B cell (primary cell): Measurements from ENCODE around the gene CHAT. TPM values are rescaled to one million over a fixed set of nuclear protein-coding genes. Genes with fewer than 3 reads are reported as not detected.

ENCODE experiments used
- ATAC-seq: fragments of 200-7000 bp; cut with Tn5 transposase; one replicate; pipeline ENCODE4 v1.10.0; 2021; ENCODE audit warnings: low read depth, mild to moderate bottlenecking, moderate number of reproducible peaks, moderate library complexity
- CTCF ChIA-PET: fragments of 350-600 bp; sonication (Branson Sonifier 250); formaldehyde crosslinking; loops from one replicate; lab custom pipeline; 2021; ENCODE audit warnings: antibody characterized with exemption, inconsistent platforms; lab: Charles Lee
- POLR2A ChIA-PET: fragments of 350-600 bp; sonication (Branson Sonifier 250); formaldehyde crosslinking; loops from one replicate; lab custom pipeline; 2021; ENCODE audit warnings: antibody characterized with exemption; lab: Charles Lee
- DNase-seq: peaks from one replicate; pipeline ENCODE4 v3.0.0; 2013
- H2AFZ ChIP-seq: 2 replicates; pipeline ENCODE4 v1.6.1; 2012; ENCODE audit warnings: mild to moderate bottlenecking, low read depth, low read length; ENCODE audit not compliant: insufficient read depth, poor library complexity, severe bottlenecking
- H3K27ac ChIP-seq, 2 donors: 1 replicate in 1 of 2; 2 replicates in 1 of 2; pipeline ENCODE4 v1.5.1; 2012 to 2013; ENCODE audit warnings: low read length in 2 of 2, mild to moderate bottlenecking in 2 of 2, moderate library complexity in 1 of 2
- H3K27me3 ChIP-seq, 4 experiments: fragments of 200-600 bp in 1 of 4; sonication (generic) in 1 of 4; replicated peaks in 1 of 4; 1 replicate in 2 of 4; 2 replicates in 2 of 4; pipeline versions ENCODE4 v1.6.1 to v1.7.0; 2013 to 2016; ENCODE audit warnings: low read length in 3 of 4, mild to moderate bottlenecking in 2 of 4, mixed read lengths in 1 of 4, moderate library complexity in 1 of 4; ENCODE audit not compliant: insufficient read depth in 4 of 4, control insufficient read depth in 3 of 4; ENCODE audit errors: control extremely low read depth in 1 of 4
- H3K36me3 ChIP-seq, 2 experiments: replicated peaks in 1 of 2; 1 replicate in 1 of 2; 2 replicates in 1 of 2; pipeline versions ENCODE4 v1.6.1 to v1.7.1; 2013; ENCODE audit warnings: low read length in 1 of 2; ENCODE audit not compliant: insufficient read depth in 2 of 2, control insufficient read depth in 1 of 2; ENCODE audit errors: control extremely low read depth in 1 of 2, extremely low read depth in 1 of 2
- H3K4me1 ChIP-seq, 2 donors: fragments of 200-600 bp in 1 of 2; sonication (generic) in 1 of 2; 1 replicate in 1 of 2; 2 replicates in 1 of 2; pipeline versions ENCODE4 v1.5.1 to v1.6.1; 2013 to 2017; ENCODE audit warnings: low read length in 2 of 2; ENCODE audit not compliant: control insufficient read depth in 2 of 2, insufficient read depth in 2 of 2
- H3K4me2 ChIP-seq: replicated peaks from 2 replicates; pipeline ENCODE3; 2012; ENCODE audit warnings: mild to moderate bottlenecking, low read depth, low read length; ENCODE audit not compliant: poor library complexity, severe bottlenecking
- H3K4me3 ChIP-seq, 5 experiments: fragments of 200-600 bp in 1 of 5; sonication (generic) in 1 of 5; 1 replicate in 3 of 5; 2 replicates in 2 of 5; pipeline versions ENCODE4 v1.5.1 to v1.7.0; 2011 to 2016; ENCODE audit warnings: low read length in 4 of 5, mild to moderate bottlenecking in 4 of 5, low read depth in 2 of 5, control low read depth in 1 of 5, moderate library complexity in 1 of 5; ENCODE audit not compliant: insufficient read depth in 1 of 5; ENCODE audit errors: control extremely low read depth in 1 of 5, extremely low read depth in 1 of 5
- H3K79me2 ChIP-seq: fragments of 200-600 bp; sonication (generic); one replicate; pipeline ENCODE4 v1.6.0; 2016; ENCODE audit warnings: low read length; ENCODE audit not compliant: control insufficient read depth, insufficient read depth
- H3K9ac ChIP-seq: fragments of 200-600 bp; sonication (generic); 2 replicates; pipeline ENCODE4 v1.6.1; 2017; ENCODE audit warnings: mild to moderate bottlenecking, low read length, moderate library complexity
- H3K9me3 ChIP-seq, 3 donors: one replicate each; pipeline versions ENCODE4 v1.6.1 to v1.7.1; 2013; ENCODE audit warnings: low read length in 2 of 3; ENCODE audit not compliant: control insufficient read depth in 2 of 3, insufficient read depth in 1 of 3; ENCODE audit errors: control extremely low read depth in 1 of 3
- H4K20me1 ChIP-seq: 2 replicates; pipeline ENCODE4 v1.6.0; 2012; ENCODE audit warnings: mild to moderate bottlenecking, low read length; ENCODE audit not compliant: insufficient read depth, control insufficient read depth, poor library complexity, severe bottlenecking
- H3K27ac Mint-ChIP-seq: one replicate; pipeline ENCODE4 v1.8.0; 2021; ENCODE audit warnings: mixed read lengths
- H3K27me3 Mint-ChIP-seq: one replicate; pipeline ENCODE4 v1.8.0; 2021; ENCODE audit warnings: mixed read lengths
- H3K4me1 Mint-ChIP-seq: one replicate; pipeline ENCODE4 v1.8.0; 2021; ENCODE audit warnings: mixed read lengths
- H3K4me3 Mint-ChIP-seq: one replicate; pipeline ENCODE4 v1.8.0; 2021; ENCODE audit warnings: mixed read lengths
- H3K9me3 Mint-ChIP-seq: one replicate; pipeline ENCODE4 v1.8.0; 2022; ENCODE audit warnings: mixed read lengths; ENCODE audit not compliant: insufficient read depth
- CTCF ChIP-seq: fragments of 200-600 bp; IDR thresholded peaks from one replicate; pipeline ENCODE4 v1.8.0; 2022; ENCODE audit warnings: antibody characterized with exemption, mild to moderate bottlenecking
- EZH2 ChIP-seq: IDR thresholded peaks from 2 replicates; pipeline ENCODE4 v1.6.1; 2012; ENCODE audit warnings: borderline replicate concordance, low read depth, mild to moderate bottlenecking, moderate library complexity, low read length; ENCODE audit not compliant: insufficient read depth, poor library complexity, severe bottlenecking
- WGBS: methylation state at CpG from one replicate; pipeline ENCODE4 v1.1.5; 2013; ENCODE audit warnings: missing lambda C conversion rate; ENCODE audit not compliant: insufficient coverage; 5-methylcytosine and 5-hydroxymethylcytosine counted together
- intact Hi-C: fragments of 100-400 bp; cut with micrococcal nuclease; formaldehyde crosslinking; loops from one replicate; pipeline ENCODE4 v1.10.0; 2022
- polyA plus RNA-seq: library from polyadenylated mRNA; depleted of rRNA; stranded (reverse); fragments of >200 nt; gene quantifications from 2 replicates; pipeline ENCODE4 v1.2.3, GENCODE V29; 2012
- total RNA-seq, 2 donors: library from RNA; stranded (reverse); fragments of 120-200 nt in 1 of 2; gene quantifications; 1 replicate in 1 of 2; 2 replicates in 1 of 2; pipeline versions ENCODE4 v1.2.3 to v1.2.4, GENCODE V29; 2013 to 2022

Gene CHAT
- total and polyA plus RNA-seq, 2 donors (not counting 1 experiment from before 2014, with no cell fraction given): not detected

- no peaks in the 10 kb centered on the region for H3K36me3 ChIP-seq
- H3K27ac ChIP-seq: no peak overlapping the region
- Mint-ChIP-seq H3K27ac (no peak overlapping the region), H3K9me3 (peaks cover 6% of the 10 kb centered on the region), H3K4me1 (no peaks in the 10 kb centered on the region), H3K4me3 (no peak overlapping the region), H3K27me3 (peaks cover 54% of the 10 kb centered on the region)
- no peak for ATAC-seq
- H4K20me1 ChIP-seq: no peaks in the 10 kb centered on the region
- no peak overlapping the region for H2AFZ ChIP-seq
- H3K4me1 ChIP-seq: no peaks in the 10 kb centered on the region
- ChIA-PET CTCF (no interaction called here), POLR2A (no interaction called here)
- H3K4me3 ChIP-seq: no peak overlapping the region
- peaks cover 0 to 10% (median 3%) of the 10 kb centered on the region in 3 donors for H3K9me3 ChIP-seq
- TF ChIP-seq CTCF (no peak), EZH2 (no peak)
- no peak for DNase-seq
- H3K4me2 ChIP-seq: no peak overlapping the region
- H3K79me2 ChIP-seq: no peaks in the 10 kb centered on the region
- intact Hi-C loops: no loop called here
- whole genome bisulfite sequencing: 22% methylated on average over 8 of the region's 12 CpGs
- H3K9ac ChIP-seq: no peak overlapping the region
- peaks cover 0 to 40% (median 15%) of the 10 kb centered on the region in 4 experiments for H3K27me3 ChIP-seq
Measured at GRCh38 chr10:49689882-49690510, 76.2 kb downstream of the CHAT start.

- ChIA-PET POLR2A (no interaction called here), CTCF (no interaction called here)
- peaks cover 5% of the 10 kb centered on the region for H3K9me3 Mint-ChIP-seq
- ATAC-seq (no peak), DNase-seq (no peak)
- H3K9ac ChIP-seq: no peak overlapping the region
- H3K27ac Mint-ChIP-seq: no peak overlapping the region
- no peaks in the 10 kb centered on the region for H3K36me3 ChIP-seq
- no peak overlapping the region for H3K4me3 ChIP-seq
- H3K4me3 Mint-ChIP-seq: no peak overlapping the region
- no peak overlapping the region for H3K27ac ChIP-seq
- intact Hi-C loops: no loop called here
- H4K20me1 ChIP-seq: no peaks in the 10 kb centered on the region
- no peak for TF ChIP-seq CTCF
- TF ChIP-seq EZH2: no peak
- no peak overlapping the region for H3K4me2 ChIP-seq
- H3K9me3 ChIP-seq: peaks cover 0 to 10% (median 3%) of the 10 kb centered on the region in 3 donors
- no peaks in the 10 kb centered on the region for H3K4me1 Mint-ChIP-seq
- 0% methylated on average over 1 of the region's 12 CpGs for WGBS
- no peak overlapping the region for H2AFZ ChIP-seq
- no peaks in the 10 kb centered on the region for H3K79me2 ChIP-seq
- H3K27me3 Mint-ChIP-seq: peaks cover 53% of the 10 kb centered on the region
- H3K27me3 ChIP-seq: peaks cover 0 to 40% (median 13%) of the 10 kb centered on the region in 4 experiments
- no peaks in the 10 kb centered on the region for H3K4me1 ChIP-seq
Measured at GRCh38 chr10:49690698-49691356, 77.0 kb downstream of the CHAT start.
